OCI-LY3 (cell line): ENCODE data around the gene BRD1.

Experiments
- H2AFZ ChIP-seq: fragments of 200-600, 300-600 bp; shearing (Covaris generic); 2 replicates; pipeline ENCODE4 v1.6.0; 2014; ENCODE audit warnings: antibody characterized with exemption, low read depth, low read length
- H3K27ac ChIP-seq: fragments of 200-600, 300-600 bp; sonication (generic); 2 replicates; pipeline ENCODE4 v1.5.1; 2014; ENCODE audit warnings: mild to moderate bottlenecking, low read length, moderate library complexity, mixed read lengths
- H3K27me3 ChIP-seq: fragments of 200-600, 300-600 bp; sonication (generic); 2 replicates; pipeline ENCODE4 v1.6.1; 2014; ENCODE audit warnings: low read depth, low read length, mixed read lengths
- H3K36me3 ChIP-seq: fragments of 200-600, 300-600 bp; sonication (generic); replicated peaks from 2 replicates; pipeline ENCODE3; 2014; ENCODE audit warnings: low read depth, low read length, mixed read lengths
- H3K4me1 ChIP-seq: fragments of 300-600, 200-600 bp; sonication (generic); 2 replicates; pipeline ENCODE4 v1.6.1; 2014; ENCODE audit warnings: low read length, mixed read lengths
- H3K4me2 ChIP-seq: fragments of 200-600, 300-600 bp; sonication (generic); 2 replicates; pipeline ENCODE4 v1.6.1; 2014; ENCODE audit warnings: low read length, mixed read lengths
- H3K4me3 ChIP-seq: fragments of 300-600, 200-600 bp; sonication (generic); 2 replicates; pipeline ENCODE4 v1.5.1; 2014; ENCODE audit warnings: antibody characterized with exemption, mild to moderate bottlenecking, low read length, moderate library complexity
- H3K79me2 ChIP-seq: fragments of 300-600, 200-600 bp; shearing (Covaris generic); 2 replicates; pipeline ENCODE4 v1.6.1; 2014; ENCODE audit warnings: mild to moderate bottlenecking, low read length, mixed read lengths
- H3K9ac ChIP-seq: fragments of 300-600, 200-600 bp; shearing (Covaris generic); 2 replicates; pipeline ENCODE4 v1.6.0; 2014; ENCODE audit warnings: mild to moderate bottlenecking, low read length, moderate library complexity
- H3K9me3 ChIP-seq: fragments of 200-600, 300-600 bp; shearing (Covaris generic); 2 replicates; pipeline ENCODE4 v1.6.1; 2014; ENCODE audit warnings: low read length, mixed read lengths; ENCODE audit not compliant: insufficient read depth
- H4K20me1 ChIP-seq: fragments of 200-600, 300-600 bp; sonication (generic); 2 replicates; pipeline ENCODE4 v1.6.1; 2016; ENCODE audit warnings: low read length, mixed read lengths; ENCODE audit not compliant: insufficient read depth
- EZH2phosphoT487 ChIP-seq: fragments of 200-600 bp; shearing (Covaris generic); IDR thresholded peaks from 2 replicates; pipeline ENCODE4 v1.6.1; 2018; ENCODE audit warnings: antibody characterized with exemption, mixed run types, low read depth
- TF ChIP-seq, protein P1 (sequence below): fragments of 200-600, 300-600 bp; sonication (generic); IDR thresholded peaks from 2 replicates; pipeline ENCODE4 v1.5.1; 2014; ENCODE audit warnings: antibody characterized with exemption, low read length, low read depth

Gene BRD1

DNA sequence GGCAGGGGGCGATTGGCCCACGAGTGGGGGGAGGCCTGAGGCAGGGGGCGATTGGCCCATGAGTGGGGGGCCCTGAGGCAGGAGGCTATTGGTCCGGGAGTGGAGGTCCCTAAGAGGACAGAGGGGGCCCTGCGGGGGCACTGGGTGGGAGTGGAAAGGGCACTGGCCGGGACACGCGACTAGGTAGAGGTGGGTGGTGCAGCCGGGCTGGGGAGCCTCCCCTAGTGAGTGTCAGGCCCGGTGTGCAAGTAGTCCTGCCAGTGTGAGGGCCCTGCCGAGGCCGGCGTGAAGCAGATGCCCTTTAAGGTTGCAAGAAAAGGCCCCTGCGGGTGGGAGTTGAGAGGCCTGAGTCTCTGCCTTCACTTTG lies 909 bp upstream of the BRD1 start:
- no peak for TF ChIP-seq EZH2phosphoT487
- TF ChIP-seq, protein P1, sequence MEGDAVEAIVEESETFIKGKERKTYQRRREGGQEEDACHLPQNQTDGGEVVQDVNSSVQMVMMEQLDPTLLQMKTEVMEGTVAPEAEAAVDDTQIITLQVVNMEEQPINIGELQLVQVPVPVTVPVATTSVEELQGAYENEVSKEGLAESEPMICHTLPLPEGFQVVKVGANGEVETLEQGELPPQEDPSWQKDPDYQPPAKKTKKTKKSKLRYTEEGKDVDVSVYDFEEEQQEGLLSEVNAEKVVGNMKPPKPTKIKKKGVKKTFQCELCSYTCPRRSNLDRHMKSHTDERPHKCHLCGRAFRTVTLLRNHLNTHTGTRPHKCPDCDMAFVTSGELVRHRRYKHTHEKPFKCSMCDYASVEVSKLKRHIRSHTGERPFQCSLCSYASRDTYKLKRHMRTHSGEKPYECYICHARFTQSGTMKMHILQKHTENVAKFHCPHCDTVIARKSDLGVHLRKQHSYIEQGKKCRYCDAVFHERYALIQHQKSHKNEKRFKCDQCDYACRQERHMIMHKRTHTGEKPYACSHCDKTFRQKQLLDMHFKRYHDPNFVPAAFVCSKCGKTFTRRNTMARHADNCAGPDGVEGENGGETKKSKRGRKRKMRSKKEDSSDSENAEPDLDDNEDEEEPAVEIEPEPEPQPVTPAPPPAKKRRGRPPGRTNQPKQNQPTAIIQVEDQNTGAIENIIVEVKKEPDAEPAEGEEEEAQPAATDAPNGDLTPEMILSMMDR: no peak
- Histone ChIP-seq H3K4me1 (peaks cover 17% of the 10 kb centered on the region), H3K4me2 (peak overlapping the region; percentile 91), H4K20me1 (peaks cover 28% of the 10 kb centered on the region), H3K4me3 (no peak overlapping the region), H3K36me3 (peaks cover 10% of the 10 kb centered on the region), H3K9me3 (no peaks in the 10 kb centered on the region; the same call in 1 of the 2 replicates), H3K27me3 (peaks cover 3% of the 10 kb centered on the region; the same call in 1 of the 2 replicates), H3K27ac (no peak overlapping the region), H3K9ac (no peak overlapping the region), H3K79me2 (peaks cover 40% of the 10 kb centered on the region), H2AFZ (no peak overlapping the region)

DNA sequence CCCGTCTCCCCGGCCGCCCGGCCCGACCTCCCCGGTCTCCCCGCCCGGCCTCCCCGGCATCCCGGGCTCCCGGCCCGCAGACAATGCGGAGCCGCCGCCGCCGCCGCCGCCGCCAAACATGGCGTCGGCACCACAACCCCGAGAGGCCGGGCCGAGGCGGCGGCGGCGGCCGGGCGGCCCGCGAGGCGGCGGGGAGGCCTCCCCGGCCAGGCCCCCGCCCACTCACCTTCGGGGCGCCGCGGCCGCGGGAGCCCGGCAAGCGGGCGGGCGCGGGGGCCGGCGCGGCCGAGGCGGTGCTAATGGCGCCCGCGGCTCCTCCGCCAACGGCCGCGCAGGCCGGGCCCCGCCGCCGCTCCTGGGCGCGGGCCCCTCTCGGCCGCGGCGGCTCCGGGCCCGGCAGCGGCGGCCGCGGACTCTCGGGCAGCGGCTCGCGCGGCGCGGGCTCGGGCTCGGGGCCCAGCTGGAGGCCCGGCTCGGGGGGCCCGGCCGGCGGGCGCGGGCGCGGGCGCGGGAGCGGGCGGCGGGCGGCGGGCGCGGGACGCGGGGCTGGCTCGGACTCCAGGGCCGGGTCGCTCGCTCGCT lies 311 bp downstream of the BRD1 start:
- H2AFZ ChIP-seq: no peak overlapping the region
- H3K4me2 ChIP-seq: peak overlapping the region; percentile 97
- peak overlapping the region; percentile 91 for H3K9ac ChIP-seq
- TF ChIP-seq, protein P1: no peak
- TF ChIP-seq EZH2phosphoT487: no peak
- H4K20me1 ChIP-seq: peaks cover 36% of the 10 kb centered on the region
- H3K36me3 ChIP-seq: peaks cover 16% of the 10 kb centered on the region
- no peaks in the 10 kb centered on the region; the same call in 1 of the 2 replicates for H3K9me3 ChIP-seq
- peaks cover 17% of the 10 kb centered on the region for H3K4me1 ChIP-seq
- peak overlapping the region; percentile 47 for H3K27ac ChIP-seq
- H3K27me3 ChIP-seq: no peaks in the 10 kb centered on the region
- peak overlapping the region; percentile 99 for H3K4me3 ChIP-seq
- H3K79me2 ChIP-seq: peaks cover 52% of the 10 kb centered on the region

GRCh38 chr22:49826603-49827270 lies 936 bp downstream of the BRD1 start:
- Histone ChIP-seq H3K79me2 (peaks cover 59% of the 10 kb centered on the region), H3K36me3 (peaks cover 16% of the 10 kb centered on the region), H3K4me2 (peak overlapping the region; percentile 97), H4K20me1 (peaks cover 36% of the 10 kb centered on the region), H3K9me3 (no peaks in the 10 kb centered on the region; the same call in 1 of the 2 replicates), H3K4me1 (peaks cover 17% of the 10 kb centered on the region), H3K27me3 (no peaks in the 10 kb centered on the region), H3K9ac (peak overlapping the region; percentile 91), H3K4me3 (peak overlapping the region; percentile 99), H3K27ac (peak overlapping the region; percentile 47), H2AFZ (no peak overlapping the region)
- TF ChIP-seq, protein P1: no peak
- TF ChIP-seq EZH2phosphoT487: no peak

- peaks cover 17% of the 10 kb centered on the region for H3K4me1 ChIP-seq
- H3K9me3 ChIP-seq: no peaks in the 10 kb centered on the region; the same call in 1 of the 2 replicates
- peaks cover 65% of the 10 kb centered on the region for H3K79me2 ChIP-seq
- H3K4me2 ChIP-seq: peak overlapping the region; percentile 97
- no peak for TF ChIP-seq EZH2phosphoT487
- TF ChIP-seq, protein P1: no peak
- H2AFZ ChIP-seq: no peak overlapping the region
- H3K36me3 ChIP-seq: peaks cover 16% of the 10 kb centered on the region
- peak overlapping the region; percentile 99 for H3K4me3 ChIP-seq
- no peaks in the 10 kb centered on the region for H3K27me3 ChIP-seq
- H4K20me1 ChIP-seq: peaks cover 38% of the 10 kb centered on the region
- H3K27ac ChIP-seq: peak overlapping the region; percentile 47; the same call in 1 of the 2 replicates
- peak overlapping the region; percentile 91 for H3K9ac ChIP-seq
These were observed 1.6 kb downstream of the BRD1 start for GRCh38 chr22:49825944-49826602.
